ENCODE data around the gene MAP3K5. TPM values are rescaled to one million over a fixed set of nuclear protein-coding genes. Genes with fewer than 3 reads are reported as not detected.
A peak's percentile ranks its signal among the peaks of the same experiment; 100 is the strongest.

MAP3K5 gene
- total and polyA plus RNA-seq, 9 donors, result 37.0 to 217 (median 80.2) TPM

- no peak for DNase-seq
- no peak for TF ChIP-seq EP300 (IDR thresholded peaks at IDR 0.05)
- no peak for TF ChIP-seq POLR2A (IDR thresholded peaks at IDR 0.05)
- TF ChIP-seq CTCF (IDR thresholded peaks at IDR 0.05), result no peak
- WGBS, 3 donors, result 74 to 92% (median 81%) methylated on average over 6 of the region's 6 CpGs
- H3K4me3 ChIP-seq, result peak overlapping the region; percentile 63
- no peak overlapping the region for H3K27ac ChIP-seq
- H3K36me3 ChIP-seq, result no peaks in the 10 kb centered on the region
- H3K4me1 ChIP-seq (ENCODE audit: insufficient read depth), result peaks cover 33% of the 10 kb centered on the region
- intact Hi-C loops (cut with DNase I), result no loop called here
- no peaks in the 10 kb centered on the region for H3K9me3 ChIP-seq
- no peaks in the 10 kb centered on the region for H3K27me3 ChIP-seq
These were observed 5.6 kb downstream of the MAP3K5 start for GRCh38 chr6:136786658-136787057.

GRCh38 chr6:136784910-136785746 lies 7.1 kb downstream of the MAP3K5 start:
- peak overlapping the region in 1 of 2 donors; percentile 33 for H3K27ac ChIP-seq
- H3K27me3 ChIP-seq, result no peaks in the 10 kb centered on the region
- WGBS, 3 donors, result 21 to 51% (median 30%) methylated on average over 10 of the region's 10 CpGs
- DNase-seq, result peak; percentile 44 to 66 (median 59)
- H3K4me1 ChIP-seq (ENCODE audit: insufficient read depth), result peaks cover 35% of the 10 kb centered on the region
- no peaks in the 10 kb centered on the region for H3K36me3 ChIP-seq
- intact Hi-C loops (cut with DNase I), result no loop called here
- H3K9me3 ChIP-seq, result no peaks in the 10 kb centered on the region
- H3K4me3 ChIP-seq, result peak overlapping the region; percentile 11
- TF ChIP-seq EP300 (IDR thresholded peaks at IDR 0.05) (no peak), POLR2A (IDR thresholded peaks at IDR 0.05) (no peak), CTCF (IDR thresholded peaks at IDR 0.05) (no peak)

- peaks cover 37% of the 10 kb centered on the region for H3K4me1 ChIP-seq (ENCODE audit: insufficient read depth)
These were observed 8.0 kb downstream of the MAP3K5 start for GRCh38 chr6:136784271-136784664.

More at GRCh38 chr6:136784271-136784664, 8.0 kb downstream of the MAP3K5 start:
- intact Hi-C loops (cut with DNase I), result no loop called here
- Histone ChIP-seq H3K27me3 (no peaks in the 10 kb centered on the region), H3K36me3 (no peaks in the 10 kb centered on the region), H3K9me3 (no peaks in the 10 kb centered on the region), H3K4me3 (no peak overlapping the region), H3K27ac (peak overlapping the region in 1 of 2 donors; percentile 24)
- WGBS, 3 donors, result 34 to 57% (median 55%) methylated on average over 8 of the region's 8 CpGs
- TF ChIP-seq POLR2A (IDR thresholded peaks at IDR 0.05) (no peak), CTCF (IDR thresholded peaks at IDR 0.05) (no peak)
- DNase-seq, result no peak
